Measurements from ENCODE around the gene OR1N2. TPM values are rescaled to one million over a fixed set of nuclear protein-coding genes. Genes with fewer than 3 reads are reported as not detected.
"Not testable (repeated sequence)": the region's sequence is repeated elsewhere in the genome, so short reads cannot be mapped to it uniquely, and the experiment has no call there.

The OR1N2 gene
- total RNA-seq, 1 experiment from 2014 or later, result not detected

- no peak within 1 kb of the TSS for H2BK120ac ChIP-seq (ENCODE audit: low read depth, low read length, poor library complexity, severe bottlenecking)
- peaks cover 3% of the 10 kb centered on the region; the same call in 1 of the 2 replicates for H3K27me3 Mint-ChIP-seq (ENCODE audit: low read depth)
- H3K27me3 ChIP-seq (ENCODE audit: insufficient read depth, low read length), result no peaks in the 10 kb centered on the region
- H4K20me1 ChIP-seq (ENCODE audit: control insufficient read depth, insufficient read depth, insufficient read length), result no peaks in the 10 kb centered on the region
- no peak within 1 kb of the TSS for H3K27ac ChIP-seq (ENCODE audit: insufficient read length, low read depth, low read length)
- no peak within 1 kb of the TSS for H3K18ac ChIP-seq (ENCODE audit: insufficient read length, low read depth, low read length)
- no peak within 1 kb of the TSS for H3K9ac ChIP-seq (ENCODE audit: extremely low read depth, insufficient read length, low read length)
- H3K23ac ChIP-seq (ENCODE audit: insufficient read length, low read depth, low read length), result no peak within 1 kb of the TSS
- no peaks in the 10 kb centered on the region for H3K79me1 ChIP-seq (ENCODE audit: insufficient read depth, low read depth, low read length, poor library complexity, severe bottlenecking)
- DNase-seq, result no peak
- H3K4ac ChIP-seq (ENCODE audit: low read depth, low read length), result no peak within 1 kb of the TSS
- no peak within 1 kb of the TSS for H4K8ac ChIP-seq (replicated peaks; ENCODE audit: insufficient read length, low read depth, low read length)
- no peak within 1 kb of the TSS for H3K4me3 Mint-ChIP-seq
- WGBS (ENCODE audit: extremely low coverage, insufficient read length, low lambda C conversion rate), result no CpG with 5 or more reads among the region's 3 CpGs
- no peak within 1 kb of the TSS for H3K14ac ChIP-seq (ENCODE audit: insufficient read depth, low read length)
- H2BK20ac ChIP-seq (ENCODE audit: low read depth, low read length, poor library complexity, severe bottlenecking), result no peak within 1 kb of the TSS
- H3K4me1 Mint-ChIP-seq, result no peaks in the 10 kb centered on the region
- H3K56ac ChIP-seq (ENCODE audit: insufficient read length, low read depth, low read length), result no peak within 1 kb of the TSS
- H4K5ac ChIP-seq (ENCODE audit: insufficient read length, low read depth, low read length), result no peak within 1 kb of the TSS
- H3K27ac Mint-ChIP-seq, result no peak within 1 kb of the TSS
- no peak within 1 kb of the TSS for H2AFZ ChIP-seq (ENCODE audit: low read length)
- no peaks in the 10 kb centered on the region for H3K79me2 ChIP-seq (ENCODE audit: insufficient read depth, low read length)
- no peak within 1 kb of the TSS for H4K91ac ChIP-seq (ENCODE audit: insufficient read length, low read depth, low read length)
- H2BK15ac ChIP-seq (ENCODE audit: low read depth, low read length), result no peak within 1 kb of the TSS
- no peak within 1 kb of the TSS for H2BK12ac ChIP-seq (ENCODE audit: insufficient read length, low read depth, low read length)
- H3K23me2 ChIP-seq (ENCODE audit: insufficient read length, low read depth, low read length, poor library complexity, severe bottlenecking), result no peaks in the 10 kb centered on the region
- H3K36me3 Mint-ChIP-seq (ENCODE audit: insufficient read depth in 1 of 3, low read depth in 3 of 3), result peaks cover 0 to 21% (median 0%) of the 10 kb centered on the region in 3 experiments; a peak in 5 of 7 replicates
- H3K9me3 ChIP-seq (ENCODE audit: control insufficient read depth, low read depth, low read length), result peaks cover 69% of the 10 kb centered on the region
- no peak within 1 kb of the TSS for H2AK5ac ChIP-seq (ENCODE audit: insufficient read length, low read length)
- TF ChIP-seq CTCF (conservative IDR thresholded peaks at IDR 0.05), result no peak
- H3K4me1 ChIP-seq (ENCODE audit: insufficient read depth, low read length), result no peaks in the 10 kb centered on the region
- peaks cover 79 to 81% of the 10 kb centered on the region in 2 experiments for H3K9me3 Mint-ChIP-seq
- no peak within 1 kb of the TSS for H2BK5ac ChIP-seq (ENCODE audit: insufficient read length, low read length)
- no peak within 1 kb of the TSS for H3T11ph ChIP-seq (ENCODE audit: low read length)
- H3K4me2 ChIP-seq (ENCODE audit: insufficient read depth, insufficient read length, low read length), result no peak within 1 kb of the TSS
Observed at GRCh38 chr9:122527193-122527592, 25.7 kb upstream of the OR1N2 start, which contains the start of gene OR1N1. Gene OR1N1, minus strand, starts transcription at chr9:122527293. Its CDS starts 0 bp downstream, at chr9:122527293.

- not testable (repeated sequence) for H3K79me1 ChIP-seq (ENCODE audit: insufficient read depth, low read depth, low read length, poor library complexity, severe bottlenecking); H2BK120ac ChIP-seq (ENCODE audit: low read depth, low read length, poor library complexity, severe bottlenecking); H3K18ac ChIP-seq (ENCODE audit: insufficient read length, low read depth, low read length); H3K27ac ChIP-seq (ENCODE audit: insufficient read length, low read depth, low read length); H2AFZ ChIP-seq (ENCODE audit: low read length); H2BK20ac ChIP-seq (ENCODE audit: low read depth, low read length, poor library complexity, severe bottlenecking); H2BK12ac ChIP-seq (ENCODE audit: insufficient read length, low read depth, low read length); H3K56ac ChIP-seq (ENCODE audit: insufficient read length, low read depth, low read length); H2BK15ac ChIP-seq (ENCODE audit: low read depth, low read length); H2BK5ac ChIP-seq (ENCODE audit: insufficient read length, low read length); H3K9ac ChIP-seq (ENCODE audit: extremely low read depth, insufficient read length, low read length); H3T11ph ChIP-seq (ENCODE audit: low read length); H3K4me3 Mint-ChIP-seq; H3K4me2 ChIP-seq (ENCODE audit: insufficient read depth, insufficient read length, low read length); DNase-seq; H3K23ac ChIP-seq (ENCODE audit: insufficient read length, low read depth, low read length); H4K20me1 ChIP-seq (ENCODE audit: control insufficient read depth, insufficient read depth, insufficient read length); H4K5ac ChIP-seq (ENCODE audit: insufficient read length, low read depth, low read length); H3K4ac ChIP-seq (ENCODE audit: low read depth, low read length); H3K27me3 ChIP-seq (ENCODE audit: insufficient read depth, low read length); H4K8ac ChIP-seq (replicated peaks; ENCODE audit: insufficient read length, low read depth, low read length); H4K91ac ChIP-seq (ENCODE audit: insufficient read length, low read depth, low read length); H2AK5ac ChIP-seq (ENCODE audit: insufficient read length, low read length); H3K27ac Mint-ChIP-seq; H3K23me2 ChIP-seq (ENCODE audit: insufficient read length, low read depth, low read length, poor library complexity, severe bottlenecking); H3K14ac ChIP-seq (ENCODE audit: insufficient read depth, low read length); H3K4me1 ChIP-seq (ENCODE audit: insufficient read depth, low read length); H3K27me3 Mint-ChIP-seq (ENCODE audit: low read depth); H3K4me1 Mint-ChIP-seq; H3K79me2 ChIP-seq (ENCODE audit: insufficient read depth, low read length)
- no CpG with 5 or more reads among the region's 4 CpGs for WGBS (ENCODE audit: extremely low coverage, insufficient read length, low lambda C conversion rate)
- Mint-ChIP-seq H3K36me3 (ENCODE audit: insufficient read depth in 1 of 3, low read depth in 3 of 3) (peaks cover 0 to 45% (median 13%) of the 10 kb centered on the region in 3 experiments; a peak in 5 of 7 replicates), H3K9me3 (peaks cover 93% of the 10 kb centered on the region in 2 experiments)
- peaks cover 38% of the 10 kb centered on the region for H3K9me3 ChIP-seq (ENCODE audit: control insufficient read depth, low read depth, low read length)
Observed at GRCh38 chr9:122531157-122531556, 21.8 kb upstream of the OR1N2 start.

Measured in H9 (cell line).